Ovary (tissue), 3 donors: ENCODE results near the gene CDCP1.

Experiments used
- EP300 ChIP-seq: sonication (generic); formaldehyde crosslinking; IDR thresholded peaks from one replicate; pipeline ENCODE4 v1.6.1; 2017; ENCODE audit warnings: antibody characterized with exemption
- POLR2A ChIP-seq: fragments of 450-650 bp; IDR thresholded peaks from one replicate; pipeline ENCODE4 v1.6.1; 2017; ENCODE audit warnings: antibody characterized with exemption, mild to moderate bottlenecking, moderate library complexity
- TF ChIP-seq, protein P1 (sequence below), 3 donors: fragments of 450-650 bp in 2 of 3; fragments of 200-600 bp in 1 of 3; IDR thresholded peaks; one replicate each; pipeline versions ENCODE4 v1.5.1 to v1.8.0; 2016 to 2022; ENCODE audit warnings: antibody characterized with exemption in 3 of 3, mild to moderate bottlenecking in 1 of 3
- donor health status: DM: no; HTN: no; CAD: no.

DNA sequence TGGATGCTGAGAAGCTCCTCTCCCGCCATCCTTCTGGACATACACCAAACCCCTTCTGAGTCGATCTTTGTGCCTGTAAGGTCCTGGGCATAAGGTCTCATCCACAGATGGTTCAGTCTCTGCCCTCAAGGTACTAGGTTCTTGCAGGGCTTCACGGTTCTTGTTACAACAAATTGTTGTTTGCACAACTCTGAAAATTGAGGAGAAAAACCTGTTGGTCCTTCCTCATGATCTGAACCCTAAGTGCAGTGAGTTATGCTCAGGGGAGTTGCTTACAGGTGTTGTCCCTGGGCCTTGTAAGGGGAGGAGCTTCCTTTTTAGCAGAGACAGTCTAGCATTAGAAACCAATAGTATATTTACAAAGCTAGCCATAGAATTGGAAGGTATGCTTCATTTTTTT lies 15.7 kb downstream of the CDCP1 start:
- no peak for TF ChIP-seq EP300
- TF ChIP-seq POLR2A, result no peak
- TF ChIP-seq, protein P1, sequence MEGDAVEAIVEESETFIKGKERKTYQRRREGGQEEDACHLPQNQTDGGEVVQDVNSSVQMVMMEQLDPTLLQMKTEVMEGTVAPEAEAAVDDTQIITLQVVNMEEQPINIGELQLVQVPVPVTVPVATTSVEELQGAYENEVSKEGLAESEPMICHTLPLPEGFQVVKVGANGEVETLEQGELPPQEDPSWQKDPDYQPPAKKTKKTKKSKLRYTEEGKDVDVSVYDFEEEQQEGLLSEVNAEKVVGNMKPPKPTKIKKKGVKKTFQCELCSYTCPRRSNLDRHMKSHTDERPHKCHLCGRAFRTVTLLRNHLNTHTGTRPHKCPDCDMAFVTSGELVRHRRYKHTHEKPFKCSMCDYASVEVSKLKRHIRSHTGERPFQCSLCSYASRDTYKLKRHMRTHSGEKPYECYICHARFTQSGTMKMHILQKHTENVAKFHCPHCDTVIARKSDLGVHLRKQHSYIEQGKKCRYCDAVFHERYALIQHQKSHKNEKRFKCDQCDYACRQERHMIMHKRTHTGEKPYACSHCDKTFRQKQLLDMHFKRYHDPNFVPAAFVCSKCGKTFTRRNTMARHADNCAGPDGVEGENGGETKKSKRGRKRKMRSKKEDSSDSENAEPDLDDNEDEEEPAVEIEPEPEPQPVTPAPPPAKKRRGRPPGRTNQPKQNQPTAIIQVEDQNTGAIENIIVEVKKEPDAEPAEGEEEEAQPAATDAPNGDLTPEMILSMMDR (IDR thresholded peaks at IDR 0.05), result no peak
